GM21360 (cell line): ENCODE data around the gene TSPY8.
"Not testable (repeated sequence)": the region's sequence is repeated elsewhere in the genome, so short reads cannot be mapped to it uniquely, and the experiment has no call there.

Experiments
- ATAC-seq: cut with Tn5 transposase; IDR thresholded peaks from one replicate; pipeline ENCODE4 v1.9.1; 2021; ENCODE audit warnings: mild to moderate bottlenecking, moderate library complexity; ENCODE audit not compliant: unreplicated experiment

TSPY8 gene, protein sequence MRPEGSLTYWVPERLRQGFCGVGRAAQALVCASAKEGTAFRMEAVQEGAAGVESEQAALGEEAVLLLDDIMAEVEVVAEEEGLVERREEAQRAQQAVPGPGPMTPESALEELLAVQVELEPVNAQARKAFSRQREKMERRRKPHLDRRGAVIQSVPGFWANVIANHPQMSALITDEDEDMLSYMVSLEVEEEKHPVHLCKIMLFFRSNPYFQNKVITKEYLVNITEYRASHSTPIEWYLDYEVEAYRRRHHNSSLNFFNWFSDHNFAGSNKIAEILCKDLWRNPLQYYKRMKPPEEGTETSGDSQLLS

DNA sequence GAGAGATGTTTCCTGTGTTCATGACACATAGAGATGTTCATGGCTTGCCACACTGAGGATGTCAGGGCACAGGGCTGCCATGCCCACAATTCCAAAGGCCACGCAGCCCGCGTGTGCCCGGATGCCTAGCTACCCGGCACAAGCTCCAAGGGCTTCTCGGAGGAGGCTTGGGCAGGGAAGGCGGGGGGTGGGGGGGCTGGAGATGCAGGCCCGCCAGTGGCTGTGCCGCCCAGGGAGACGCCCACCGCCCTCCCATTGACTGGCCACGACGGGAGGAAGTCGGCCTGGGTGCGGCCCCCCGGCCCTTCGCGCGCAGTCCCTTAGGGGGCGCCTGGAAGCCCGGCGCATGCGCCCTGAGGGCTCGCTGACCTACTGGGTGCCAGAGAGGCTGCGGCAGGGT is at the start of gene TSPY8:
TSS of gene TSPY8 (plus strand) at position 301 of the 400 bp plus-strand sequence. CDS start at position 347, 46 bp downstream.
- not testable (repeated sequence) for ATAC-seq

DNA sequence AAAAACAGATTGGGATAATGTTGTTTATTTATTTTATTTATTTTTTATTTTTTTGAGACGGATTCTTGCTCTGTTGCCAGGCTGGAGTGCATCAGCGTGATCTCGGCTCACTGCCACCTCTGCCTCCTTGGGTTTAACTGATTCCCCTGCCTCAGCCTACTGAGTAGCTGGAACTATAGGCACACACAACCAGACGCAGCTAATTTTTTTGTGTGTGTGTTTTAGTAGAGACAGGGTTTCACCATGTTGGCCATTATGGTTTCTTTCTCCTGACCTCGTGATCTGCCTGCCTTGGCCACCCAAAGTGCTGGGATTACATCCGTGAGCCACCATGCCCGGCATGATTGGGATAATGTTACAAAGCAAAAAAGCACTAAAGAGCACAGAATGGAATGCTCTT is 36.6 kb upstream of the TSPY8 start:
- ATAC-seq, result no peak

DNA sequence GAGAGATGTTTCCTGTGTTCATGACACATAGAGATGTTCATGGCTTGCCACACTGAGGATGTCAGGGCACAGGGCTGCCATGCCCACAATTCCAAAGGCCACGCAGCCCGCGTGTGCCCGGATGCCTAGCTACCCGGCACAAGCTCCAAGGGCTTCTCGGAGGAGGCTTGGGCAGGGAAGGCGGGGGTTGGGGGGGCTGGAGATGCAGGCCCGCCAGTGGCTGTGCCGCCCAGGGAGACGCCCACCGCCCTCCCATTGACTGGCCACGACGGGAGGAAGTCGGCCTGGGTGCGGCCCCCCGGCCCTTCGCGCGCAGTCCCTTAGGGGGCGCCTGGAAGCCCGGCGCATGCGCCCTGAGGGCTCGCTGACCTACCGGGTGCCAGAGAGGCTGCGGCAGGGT is 20.4 kb upstream of the TSPY8 start, which contains the start of gene TSPY4:
TSS of gene TSPY4 (plus strand) at position 301 of the 400 bp plus-strand sequence. CDS start at position 347, 46 bp downstream.
- not testable (repeated sequence) for ATAC-seq

DNA sequence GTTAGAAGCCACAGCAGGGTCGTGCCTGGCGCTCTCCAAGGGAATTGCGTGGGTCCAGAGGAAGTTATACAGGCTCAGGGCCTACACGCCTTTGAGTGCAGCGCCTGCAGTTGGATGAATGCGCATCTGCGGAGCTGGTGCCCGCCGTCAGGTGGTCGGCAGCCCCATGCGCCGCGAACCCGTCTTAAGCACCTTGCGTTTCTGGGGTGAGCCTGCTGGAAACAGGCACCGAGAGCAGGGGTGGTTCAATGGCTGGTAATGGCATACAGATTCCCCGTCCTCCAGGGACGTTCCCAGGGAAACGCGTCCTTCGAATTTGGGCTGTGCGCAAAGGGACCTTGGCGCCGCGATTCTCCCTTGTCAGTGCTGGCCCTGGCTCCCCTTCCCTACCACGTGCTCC is 38.9 kb downstream of the TSPY8 start:
- ATAC-seq, result not testable (repeated sequence)

DNA sequence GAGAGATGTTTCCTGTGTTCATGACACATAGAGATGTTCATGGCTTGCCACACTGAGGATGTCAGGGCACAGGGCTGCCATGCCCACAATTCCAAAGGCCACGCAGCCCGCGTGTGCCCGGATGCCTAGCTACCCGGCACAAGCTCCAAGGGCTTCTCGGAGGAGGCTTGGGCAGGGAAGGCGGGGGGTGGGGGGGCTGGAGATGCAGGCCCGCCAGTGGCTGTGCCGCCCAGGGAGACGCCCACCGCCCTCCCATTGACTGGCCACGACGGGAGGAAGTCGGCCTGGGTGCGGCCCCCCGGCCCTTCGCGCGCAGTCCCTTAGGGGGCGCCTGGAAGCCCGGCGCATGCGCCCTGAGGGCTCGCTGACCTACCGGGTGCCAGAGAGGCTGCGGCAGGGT is 40.5 kb downstream of the TSPY8 start, which contains the start of gene TSPY3:
TSS of gene TSPY3 (plus strand) at position 301 of the 400 bp plus-strand sequence. CDS start at position 347, 46 bp downstream.
- not testable (repeated sequence) for ATAC-seq
